ENCODE results near the gene GOLT1A. TPM values are rescaled to one million over a fixed set of nuclear protein-coding genes. Genes with fewer than 3 reads are reported as not detected.

Gene GOLT1A
- total RNA-seq, 1 donor from 2014 or later = not detected

- no peak for DNase-seq (ENCODE audit: low spot score)
These were observed 21.0 kb downstream of the GOLT1A start for GRCh38 chr1:204192589-204193352.

- DNase-seq (ENCODE audit: low spot score) = no peak
These were observed 21.7 kb downstream of the GOLT1A start for GRCh38 chr1:204192046-204192445.

DNA sequence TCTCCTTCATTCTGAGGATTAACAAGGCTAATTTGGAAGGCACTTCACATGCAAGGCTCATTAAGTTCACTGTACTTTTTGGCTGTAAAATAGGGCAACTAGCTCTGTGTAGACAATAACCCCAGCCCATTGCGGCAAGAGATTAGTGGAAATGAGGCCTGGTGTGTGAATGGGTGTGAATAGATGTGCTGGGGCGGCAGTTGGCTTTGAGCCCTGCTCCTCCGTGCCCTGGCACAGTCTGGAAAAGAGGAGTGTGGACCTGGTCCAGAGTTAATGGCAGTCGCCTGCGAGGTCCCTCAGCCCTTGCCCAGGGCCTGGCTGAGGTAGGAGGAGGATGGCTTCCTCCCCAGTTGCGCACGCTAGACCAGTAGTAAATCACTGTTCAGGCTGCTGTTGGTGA is 22.3 kb downstream of the GOLT1A start:
- DNase-seq (ENCODE audit: low spot score) = no peak

DNA sequence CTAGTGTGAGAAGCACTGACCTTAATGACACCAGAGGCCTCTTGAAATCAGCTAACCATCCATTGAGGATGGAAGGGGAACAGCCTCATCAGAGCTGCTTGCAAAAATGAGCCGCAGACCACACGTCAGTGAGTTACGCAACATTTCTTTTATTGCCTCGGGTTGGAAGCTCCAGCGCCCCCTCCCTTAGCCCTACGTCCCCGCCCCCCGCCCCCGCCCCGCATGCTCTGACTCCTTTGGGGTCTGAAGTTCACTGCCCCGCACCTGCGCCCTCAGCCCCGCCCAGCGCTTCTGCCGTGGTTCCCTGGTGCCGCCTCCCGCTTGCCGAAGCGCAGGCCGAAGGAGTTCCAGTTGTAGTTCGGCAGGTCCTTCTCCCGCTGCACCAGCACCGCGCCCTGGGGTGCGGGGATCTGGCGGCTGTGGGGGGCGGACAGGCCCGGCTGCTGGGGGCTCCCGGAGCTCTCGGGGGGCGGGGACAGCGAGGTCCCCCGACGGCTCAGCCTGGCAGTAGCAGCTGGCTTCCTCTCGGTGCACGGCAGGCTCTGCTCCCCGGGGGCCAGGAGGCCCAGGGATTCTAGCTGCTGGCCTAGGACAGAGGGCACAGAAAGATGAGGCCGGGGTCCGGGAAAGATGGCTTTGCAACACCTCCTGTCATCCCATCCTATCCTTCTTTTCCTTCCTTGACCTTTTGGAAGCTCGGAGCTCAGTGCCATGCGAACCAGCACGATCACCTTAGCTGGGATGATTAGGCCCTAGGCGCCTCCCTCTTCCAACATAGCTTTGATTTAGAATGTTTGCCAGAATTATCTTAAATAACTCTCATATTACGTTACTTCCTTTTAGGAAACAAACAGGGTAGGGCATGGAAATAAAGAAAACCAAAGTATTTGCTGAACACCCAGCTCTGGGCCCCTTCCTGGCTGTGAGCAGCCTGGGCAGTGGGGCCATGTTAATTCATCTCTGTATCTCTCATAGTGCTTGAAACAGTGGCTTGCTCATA is 23.3 kb downstream of the GOLT1A start:
- DNase-seq (ENCODE audit: low spot score) = no peak

GRCh38 chr1:204188959-204189639 is 24.7 kb downstream of the GOLT1A start:
- DNase-seq (ENCODE audit: low spot score) = no peak

- no peak for DNase-seq (ENCODE audit: low spot score)
These were observed 27.2 kb downstream of the GOLT1A start for GRCh38 chr1:204186597-204186996.

GRCh38 chr1:204181116-204181515 is 32.7 kb downstream of the GOLT1A start:
- no peak for DNase-seq (ENCODE audit: low spot score)

GRCh38 chr1:204180133-204180532 is 33.7 kb downstream of the GOLT1A start:
- DNase-seq (ENCODE audit: low spot score) = no peak

GRCh38 chr1:204178487-204179281 is 35.1 kb downstream of the GOLT1A start:
- no peak for DNase-seq (ENCODE audit: low spot score)

DNA sequence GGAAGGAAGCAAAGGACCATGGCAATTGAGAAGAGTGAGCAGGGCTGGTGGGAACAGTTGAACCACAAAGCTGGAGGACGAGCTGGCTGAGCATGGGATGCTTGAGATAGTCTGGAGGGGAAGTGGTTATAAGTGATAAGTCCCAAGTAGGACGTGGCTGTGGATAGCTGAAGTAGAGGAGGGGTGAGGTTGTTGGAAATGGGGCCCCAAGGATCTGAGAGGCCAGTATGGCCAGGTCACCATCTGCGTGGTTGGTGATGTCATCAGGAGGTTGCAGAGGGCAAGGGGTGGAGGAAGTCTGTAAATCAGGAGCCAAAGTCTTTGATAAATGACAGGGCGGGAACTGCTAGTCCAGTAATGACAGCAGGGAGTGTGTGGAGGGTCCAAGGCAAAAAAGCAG is 36.7 kb downstream of the GOLT1A start:
- no peak for DNase-seq (ENCODE audit: low spot score)

DNA sequence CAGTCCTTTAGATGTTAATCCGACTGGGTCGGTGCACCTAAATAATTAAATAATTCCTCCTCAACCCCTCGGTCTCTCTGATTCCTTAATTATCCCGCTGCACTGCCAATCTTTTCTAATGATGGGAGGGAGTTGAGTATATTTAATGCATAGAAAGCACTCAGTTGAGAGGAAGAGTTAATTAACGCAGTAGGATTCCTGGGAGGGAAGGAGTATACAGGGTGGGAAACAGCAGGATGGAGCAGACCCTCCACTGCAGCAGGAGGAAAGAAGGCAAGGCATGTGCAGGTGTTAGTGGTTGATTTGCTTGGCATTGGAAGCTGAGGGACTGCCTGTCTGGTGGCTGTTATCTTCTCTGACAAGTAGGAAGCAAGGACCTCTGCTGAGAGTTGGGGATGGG is 37.7 kb downstream of the GOLT1A start:
- no peak for DNase-seq (ENCODE audit: low spot score)

GRCh38 chr1:204174958-204175357 is 38.8 kb downstream of the GOLT1A start:
- DNase-seq (ENCODE audit: low spot score) = no peak

GRCh38 chr1:204172404-204173029 is 41.3 kb downstream of the GOLT1A start:
- DNase-seq (ENCODE audit: low spot score) = no peak

- no peak for DNase-seq (ENCODE audit: low spot score)
These were observed 42.0 kb downstream of the GOLT1A start for GRCh38 chr1:204171751-204172178.

DNA sequence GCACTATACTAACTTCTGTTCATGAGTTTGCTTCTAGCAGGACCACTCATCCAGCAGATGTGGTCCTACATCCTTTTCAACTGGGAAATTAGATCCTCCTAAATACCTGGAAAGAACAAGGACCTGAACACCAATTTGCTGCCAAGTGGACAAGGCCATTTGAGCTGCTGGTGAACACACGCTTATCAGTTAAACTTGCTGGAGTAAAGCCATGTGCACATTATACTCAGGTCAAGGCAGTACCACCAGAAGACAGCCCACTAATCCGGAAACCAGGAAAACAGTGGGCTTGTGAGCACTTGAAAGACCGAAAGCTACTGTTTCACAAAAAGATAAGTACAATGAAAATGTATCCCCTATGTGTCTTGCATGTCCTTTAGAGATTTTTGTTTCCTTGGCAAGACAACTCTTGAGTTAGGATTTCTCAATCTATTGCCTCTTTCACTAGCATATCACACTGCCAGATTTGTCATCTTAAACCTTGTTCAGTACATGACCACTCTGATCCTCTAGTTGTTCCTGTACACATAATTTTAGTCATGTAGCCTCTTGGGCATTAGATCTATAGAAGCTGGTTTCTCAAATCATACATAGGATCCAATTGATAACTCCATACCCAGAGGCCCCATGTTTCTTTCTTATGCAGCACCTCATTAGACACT is 43.2 kb downstream of the GOLT1A start:
- DNase-seq (ENCODE audit: low spot score) = no peak

DNA sequence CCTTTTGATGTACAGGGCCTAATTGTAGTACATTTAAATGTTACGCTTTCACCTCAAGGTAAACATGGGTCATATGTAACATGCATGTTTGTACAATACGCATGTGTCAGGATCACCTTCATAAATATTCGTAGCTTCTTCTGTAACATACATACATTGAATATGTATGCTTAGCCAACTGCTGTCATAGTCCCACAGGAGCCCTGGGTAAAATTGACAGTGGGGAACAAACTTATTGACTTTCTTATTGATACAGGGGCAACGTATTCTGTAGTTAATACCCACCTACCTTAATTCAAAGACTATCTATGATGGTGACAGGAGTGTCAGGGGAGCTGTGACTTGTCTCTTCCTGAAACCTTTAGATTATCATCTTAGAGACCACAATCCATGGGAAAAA is 43.9 kb downstream of the GOLT1A start:
- no peak for DNase-seq (ENCODE audit: low spot score)

DNA sequence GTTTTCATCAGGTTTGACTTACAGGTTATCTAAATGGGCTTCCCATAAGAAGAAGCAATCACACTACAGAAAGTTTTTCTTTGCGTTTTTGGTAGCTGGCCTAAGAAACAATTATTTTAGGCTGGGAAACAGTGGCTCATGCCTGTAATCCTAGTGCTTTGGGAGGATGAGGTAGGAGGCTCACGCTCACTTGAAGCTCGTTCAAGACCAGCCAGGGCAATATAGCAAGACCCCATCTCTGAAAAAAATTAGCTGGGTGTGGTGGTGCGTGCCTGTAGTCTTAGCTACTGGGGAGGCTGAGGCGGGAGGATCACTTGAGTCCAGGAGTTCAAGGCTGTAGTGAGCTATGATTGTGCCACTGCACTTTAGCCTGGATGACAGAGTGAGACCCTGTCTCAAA is 46.1 kb downstream of the GOLT1A start:
- DNase-seq (ENCODE audit: low spot score) = no peak

- DNase-seq (ENCODE audit: low spot score) = no peak
These were observed 47.6 kb downstream of the GOLT1A start, which contains the start of gene REN for GRCh38 chr1:204166219-204166618. REN (minus strand) TSS chr1:204166337; CDS start chr1:204166293, 44 bp downstream.

DNA sequence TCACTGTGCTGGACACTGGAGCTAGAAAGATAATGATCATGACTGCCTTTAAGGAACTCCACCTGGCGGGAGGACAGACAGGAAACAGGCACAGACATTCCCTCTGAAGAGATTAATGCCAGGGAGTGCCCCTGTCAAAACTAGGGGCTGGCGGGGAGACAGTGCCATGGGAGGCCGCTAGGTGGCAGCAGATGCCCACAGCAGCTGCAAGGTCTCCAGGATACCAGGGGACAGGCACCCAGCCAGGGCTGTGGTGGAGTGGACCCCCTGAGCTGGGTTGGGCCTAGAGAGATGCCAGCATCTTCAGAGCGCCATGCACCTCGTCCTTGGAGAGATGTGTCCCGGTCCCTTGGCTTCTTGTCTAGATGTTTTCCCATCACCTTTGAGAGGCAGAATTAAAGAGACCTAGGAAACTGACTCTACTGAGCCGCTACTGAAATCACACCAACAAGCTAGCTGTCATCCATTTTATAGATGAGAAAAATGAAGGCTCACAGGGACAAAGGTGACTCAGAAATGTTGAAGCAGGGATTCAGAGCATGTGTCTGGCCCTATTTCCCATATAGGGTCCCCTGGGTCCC is 51.2 kb downstream of the GOLT1A start:
- no peak for DNase-seq (ENCODE audit: low spot score)
